K562 (cell line): ENCODE results near the gene PIK3CB. TPM values are rescaled to one million over a fixed set of nuclear protein-coding genes. Genes with fewer than 3 reads are reported as not detected.

Experiments used
- ARNT ChIP-seq, 2 experiments: fragments of 450-650 bp; IDR thresholded peaks; 2 replicates each; pipeline ENCODE4 v1.6.1; 2016; ENCODE audit warnings: mild to moderate bottlenecking in 1 of 2
- C11orf30 ChIP-seq: fragments of 450-650 bp; IDR thresholded peaks from 2 replicates; pipeline ENCODE4 v1.6.1; 2016; ENCODE audit warnings: low read depth, mild to moderate bottlenecking
- CHD1 ChIP-seq: fragments of 200-600 bp; sonication (generic); IDR thresholded peaks from one replicate; pipeline ENCODE4 v1.6.1; 2012; ENCODE audit warnings: mild to moderate bottlenecking, moderate library complexity, low read length, inconsistent platforms
- CREBBP ChIP-seq: IDR thresholded peaks from one replicate; pipeline ENCODE4 v1.6.1; 2012; ENCODE audit warnings: low read depth, mild to moderate bottlenecking, control low read depth, inconsistent platforms, low read length
- DDX20 ChIP-seq: fragments of 450-650 bp; IDR thresholded peaks from 2 replicates; pipeline ENCODE4 v1.6.1; 2016; ENCODE audit warnings: missing genetic modification characterization, low read depth, mild to moderate bottlenecking, missing compliant biosample characterization, moderate library complexity
- EGR1 ChIP-seq: fragments of 450-650 bp; conservative IDR thresholded peaks from 2 replicates; pipeline ENCODE4 v1.6.1; 2017; ENCODE audit warnings: mild to moderate bottlenecking
- ELF2 ChIP-seq: fragments of 250-450 bp; sonication (Bioruptor Pico); IDR thresholded peaks from 2 replicates; pipeline ENCODE4 v1.5.0; 2021; ENCODE audit warnings: mild to moderate bottlenecking
- HCFC1 ChIP-seq: IDR thresholded peaks from 2 replicates; pipeline ENCODE4 v1.6.1; 2012; ENCODE audit warnings: low read depth, low read length, improper control_type of control experiment
- HSF4 ChIP-seq: fragments of 250-450 bp; sonication (Bioruptor Pico); IDR thresholded peaks from 2 replicates; pipeline ENCODE4 v2.1.2; 2022; ENCODE audit warnings: mild to moderate bottlenecking, moderate library complexity, borderline replicate concordance
- KLF6 ChIP-seq: fragments of 250-450 bp; sonication (Bioruptor Pico); IDR thresholded peaks from 2 replicates; pipeline ENCODE4 v1.4.0; 2020; ENCODE audit warnings: mild to moderate bottlenecking, moderate library complexity, borderline replicate concordance
- MED1 ChIP-seq: sonication (generic); formaldehyde crosslinking; IDR thresholded peaks from 2 replicates; pipeline ENCODE4 v1.8.1; 2023; ENCODE audit warnings: missing genetic modification reagents, borderline replicate concordance
- MEIS2 ChIP-seq: fragments of 450-650 bp; IDR thresholded peaks from 2 replicates; pipeline ENCODE4 v1.6.1; 2014; ENCODE audit warnings: mild to moderate bottlenecking; ENCODE audit not compliant: partially characterized antibody
- NFE2 ChIP-seq: IDR thresholded peaks from 2 replicates; pipeline ENCODE4 v1.6.1; 2014; ENCODE audit warnings: antibody characterized with exemption, low read depth
- POLR3G ChIP-seq: IDR thresholded peaks from 2 replicates; pipeline ENCODE4 v1.6.1; 2011; ENCODE audit not compliant: insufficient read length, insufficient replicate concordance; ENCODE audit errors: extremely low read depth
- TSC22D4 ChIP-seq: fragments of 450-650 bp; IDR thresholded peaks from 2 replicates; pipeline ENCODE4 v1.6.1; 2016; ENCODE audit warnings: missing genetic modification characterization, missing biosample characterization, control low read depth
- ZC3H4 ChIP-seq: sonication (generic); formaldehyde crosslinking; IDR thresholded peaks from 2 replicates; pipeline ENCODE4 v1.9.0; 2021; ENCODE audit warnings: missing genetic modification reagents, borderline replicate concordance
- ZNF699 ChIP-seq: fragments of 250-450 bp; sonication (Bioruptor Pico); IDR thresholded peaks from 2 replicates; pipeline ENCODE4 v1.8.0; 2021; ENCODE audit warnings: mild to moderate bottlenecking, moderate library complexity; ENCODE audit not compliant: insufficient replicate concordance
- ZNF76 ChIP-seq: fragments of 250-450 bp; sonication (Bioruptor Pico); IDR thresholded peaks from 2 replicates; pipeline ENCODE4 v1.4.0; 2020; ENCODE audit warnings: mild to moderate bottlenecking, moderate library complexity, borderline replicate concordance
- ZNF764 ChIP-seq: fragments of 250-450 bp; sonication (Bioruptor Pico); IDR thresholded peaks from 2 replicates; pipeline ENCODE4 v1.4.0; 2020; ENCODE audit warnings: low read depth, mild to moderate bottlenecking, moderate library complexity
- polyA plus RNA-seq, 8 experiments: library from polyadenylated mRNA; depleted of rRNA in 4 of 8; stranded (reverse) in 5 of 8; unstranded in 3 of 8; fragments of >200 nt; fragmentation: Nextera tagmentation in 2 of 8; fragmentation: Illumina TruSeq in 1 of 8; extraction: Ambion mirVana in 2 of 8; extraction: Trizol in 1 of 8; gene quantifications; 2 replicates each; pipeline versions ENCODE4 v1.2.1 to v1.2.3, GENCODE V29; 2011 to 2014; ENCODE audit warnings: inconsistent platforms in 1 of 8, missing spikeins in 1 of 8
- total RNA-seq, 7 experiments: library from RNA; depleted of rRNA in 6 of 7; stranded (reverse); fragments of >200 nt in 6 of 7; fragmentation: Illumina TruSeq in 2 of 7; extraction: Trizol in 2 of 7; gene quantifications; 2 replicates each; pipeline versions ENCODE4 v1.2.1 to v1.2.3, GENCODE V29; 2011 to 2021; ENCODE audit warnings: low replicate concordance in 1 of 7
- TF ChIP-seq, protein P1 (sequence below), 2 experiments: fragments of 450-650 bp in 1 of 2; sonication (generic) in 1 of 2; formaldehyde crosslinking in 1 of 2; IDR thresholded peaks; 2 replicates each; pipeline versions ENCODE4 v1.7.1 to v1.9.0; 2016 to 2022; ENCODE audit warnings: inconsistent platforms in 1 of 2, mild to moderate bottlenecking in 1 of 2, missing genetic modification reagents in 1 of 2

Gene PIK3CB
- total and polyA plus RNA-seq, 9 of the 15 experiments (the other 6 are each of a cell fraction or from before 2014, with no cell fraction given) = 15.3 to 62.6 (median 28.3) TPM

- TF ChIP-seq ZNF76 = 0 out of 2 replicates have a peak, but pooled peaks have one; percentile 67
- TF ChIP-seq EGR1 = peak; percentile 80
- TF ChIP-seq ELF2 = no peak
- no peak for TF ChIP-seq HCFC1
- TF ChIP-seq ARNT (IDR thresholded peaks at IDR 0.05) = no peak; a peak in 1 of 4 replicates
- 0 out of 2 replicates have a peak, but pooled peaks have one; percentile 21 for TF ChIP-seq HSF4 (CRISPR knock-in tag)
- 0 out of 2 replicates have a peak, but pooled peaks have one; percentile 7 for TF ChIP-seq KLF6
- peak; percentile 65; the same call in 1 of the 2 replicates for TF ChIP-seq DDX20 (tag)
- TF ChIP-seq, protein P1, sequence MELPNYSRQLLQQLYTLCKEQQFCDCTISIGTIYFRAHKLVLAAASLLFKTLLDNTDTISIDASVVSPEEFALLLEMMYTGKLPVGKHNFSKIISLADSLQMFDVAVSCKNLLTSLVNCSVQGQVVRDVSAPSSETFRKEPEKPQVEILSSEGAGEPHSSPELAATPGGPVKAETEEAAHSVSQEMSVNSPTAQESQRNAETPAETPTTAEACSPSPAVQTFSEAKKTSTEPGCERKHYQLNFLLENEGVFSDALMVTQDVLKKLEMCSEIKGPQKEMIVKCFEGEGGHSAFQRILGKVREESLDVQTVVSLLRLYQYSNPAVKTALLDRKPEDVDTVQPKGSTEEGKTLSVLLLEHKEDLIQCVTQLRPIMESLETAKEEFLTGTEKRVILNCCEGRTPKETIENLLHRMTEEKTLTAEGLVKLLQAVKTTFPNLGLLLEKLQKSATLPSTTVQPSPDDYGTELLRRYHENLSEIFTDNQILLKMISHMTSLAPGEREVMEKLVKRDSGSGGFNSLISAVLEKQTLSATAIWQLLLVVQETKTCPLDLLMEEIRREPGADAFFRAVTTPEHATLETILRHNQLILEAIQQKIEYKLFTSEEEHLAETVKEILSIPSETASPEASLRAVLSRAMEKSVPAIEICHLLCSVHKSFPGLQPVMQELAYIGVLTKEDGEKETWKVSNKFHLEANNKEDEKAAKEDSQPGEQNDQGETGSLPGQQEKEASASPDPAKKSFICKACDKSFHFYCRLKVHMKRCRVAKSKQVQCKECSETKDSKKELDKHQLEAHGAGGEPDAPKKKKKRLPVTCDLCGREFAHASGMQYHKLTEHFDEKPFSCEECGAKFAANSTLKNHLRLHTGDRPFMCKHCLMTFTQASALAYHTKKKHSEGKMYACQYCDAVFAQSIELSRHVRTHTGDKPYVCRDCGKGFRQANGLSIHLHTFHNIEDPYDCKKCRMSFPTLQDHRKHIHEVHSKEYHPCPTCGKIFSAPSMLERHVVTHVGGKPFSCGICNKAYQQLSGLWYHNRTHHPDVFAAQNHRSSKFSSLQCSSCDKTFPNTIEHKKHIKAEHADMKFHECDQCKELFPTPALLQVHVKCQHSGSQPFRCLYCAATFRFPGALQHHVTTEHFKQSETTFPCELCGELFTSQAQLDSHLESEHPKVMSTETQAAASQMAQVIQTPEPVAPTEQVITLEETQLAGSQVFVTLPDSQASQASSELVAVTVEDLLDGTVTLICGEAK (IDR thresholded peaks at IDR 0.05) = peak; percentile 93
- TF ChIP-seq, protein P1 (CRISPR knock-in tag; IDR thresholded peaks at IDR 0.05) = peak; percentile 87
- TF ChIP-seq NFE2 = peak; percentile 48; the same call in 1 of the 2 replicates
- TF ChIP-seq C11orf30 = peak; percentile 4; the same call in 1 of the 2 replicates
- no peak for TF ChIP-seq MED1
- no peak for TF ChIP-seq ZNF699 (CRISPR knock-in tag)
- TF ChIP-seq MEIS2 = no peak
- TF ChIP-seq ZNF764 (CRISPR knock-in tag) = no peak
- TF ChIP-seq CHD1 = no peak
- TF ChIP-seq CREBBP = no peak
- no peak for TF ChIP-seq POLR3G
- TF ChIP-seq TSC22D4 (tag) = no peak
- no peak for TF ChIP-seq ZC3H4 (CRISPR knock-in tag)
Measured at GRCh38 chr3:138862924-138863775, 28.4 kb upstream of the PIK3CB start (continued).
